ENCODE results near the gene RANBP2. TPM values are rescaled to one million over a fixed set of nuclear protein-coding genes. Genes with fewer than 3 reads are reported as not detected.

Gene RANBP2
- total RNA-seq, 2 experiments from 2014 or later, result 51.1 to 58.9 TPM

DNA sequence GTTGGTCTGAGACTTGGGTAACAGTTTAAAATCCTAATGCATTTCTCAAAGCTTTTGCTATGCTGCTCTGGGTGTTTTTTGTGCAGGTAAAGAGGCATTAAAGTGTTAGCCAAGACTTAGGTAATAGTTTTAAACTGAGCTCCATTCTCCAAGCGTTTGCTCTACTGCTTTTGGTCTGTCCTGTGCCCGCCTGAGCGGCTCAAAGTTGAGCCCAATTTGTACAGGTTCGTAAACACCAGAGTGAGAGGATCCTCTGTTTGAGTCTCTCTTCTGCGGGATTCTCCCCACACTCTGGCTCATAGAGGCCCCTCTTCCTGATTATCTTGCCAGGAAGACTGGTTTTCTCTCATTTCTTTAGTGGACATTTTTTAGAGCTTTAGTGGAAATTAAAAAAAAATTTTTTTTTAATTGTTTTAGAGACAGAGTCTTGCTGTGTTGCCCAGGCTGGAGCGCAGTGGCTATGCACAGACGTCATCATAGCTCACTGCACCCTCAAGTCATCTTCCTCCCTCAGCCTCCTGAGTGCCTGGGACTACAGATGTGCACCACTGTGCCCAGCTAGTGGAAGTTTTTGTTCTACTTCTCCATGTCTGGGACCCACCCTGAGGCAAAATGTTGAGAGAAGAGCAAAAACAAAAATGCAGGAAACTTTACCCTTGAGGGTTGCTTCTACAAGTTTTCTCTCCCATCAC lies 83.9 kb downstream of the RANBP2 start:
- Mint-ChIP-seq H3K4me3 (no peak overlapping the region), H3K36me3 (ENCODE audit: low read depth) (peaks cover 43% of the 10 kb centered on the region), H3K4me1 (no peaks in the 10 kb centered on the region), H3K27me3 (no peaks in the 10 kb centered on the region), H3K27ac (no peak overlapping the region), H3K9me3 (peaks cover 3% of the 10 kb centered on the region)
- ChIA-PET CTCF (no interaction called here), POLR2A (no interaction called here)
- no peak for DNase-seq

DNA sequence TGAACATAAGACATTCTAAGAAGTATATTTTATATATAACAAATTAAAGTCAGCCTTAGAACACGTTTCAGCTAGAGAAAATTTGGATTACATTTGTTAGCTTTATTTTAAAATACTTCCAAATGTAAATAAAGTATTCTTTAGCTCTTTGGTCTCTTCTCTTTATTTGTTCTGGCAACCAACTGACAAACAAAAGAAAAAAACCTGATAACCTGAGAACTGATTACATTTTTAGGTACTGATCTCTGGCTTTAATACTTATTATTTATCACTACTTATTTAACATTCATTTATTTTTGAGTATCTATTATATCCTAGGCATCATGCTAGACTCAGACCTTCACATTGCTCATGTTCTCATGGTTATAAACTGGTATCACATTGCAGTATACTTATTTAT lies 85.8 kb downstream of the RANBP2 start:
- no peak for DNase-seq
- Mint-ChIP-seq H3K36me3 (ENCODE audit: low read depth) (peaks cover 48% of the 10 kb centered on the region), H3K27ac (no peak overlapping the region), H3K4me3 (no peak overlapping the region), H3K27me3 (no peaks in the 10 kb centered on the region), H3K9me3 (peaks cover 19% of the 10 kb centered on the region), H3K4me1 (no peaks in the 10 kb centered on the region)
- POLR2A ChIA-PET, result no interaction called here
- CTCF ChIA-PET, result no interaction called here

DNA sequence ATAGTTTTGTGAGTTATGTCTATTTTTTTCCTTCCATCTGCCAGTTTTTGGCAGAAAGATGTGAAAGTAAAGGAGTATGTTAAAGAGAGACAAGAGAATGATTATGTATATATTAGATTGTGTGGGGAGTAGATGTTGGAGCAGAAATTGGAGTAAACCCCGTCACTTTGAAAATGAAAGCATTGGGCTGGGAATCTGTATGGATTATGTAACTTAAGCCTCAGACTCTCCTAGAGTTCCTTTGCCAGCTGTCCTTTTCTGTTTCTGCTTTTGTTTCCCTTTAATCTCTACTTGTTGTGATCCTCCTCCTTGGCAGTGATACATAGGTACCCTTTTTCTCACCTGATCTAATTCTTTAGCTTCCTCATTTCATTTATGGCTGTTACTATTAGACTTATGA lies 86.5 kb downstream of the RANBP2 start:
- ChIA-PET POLR2A (no interaction called here), CTCF (no interaction called here)
- H3K27me3 Mint-ChIP-seq, result no peaks in the 10 kb centered on the region
- peaks cover 55% of the 10 kb centered on the region for H3K36me3 Mint-ChIP-seq (ENCODE audit: low read depth)
- no peak for DNase-seq
- no peak overlapping the region for H3K4me3 Mint-ChIP-seq
- peaks cover 26% of the 10 kb centered on the region for H3K9me3 Mint-ChIP-seq
- H3K27ac Mint-ChIP-seq, result no peak overlapping the region
- no peaks in the 10 kb centered on the region for H3K4me1 Mint-ChIP-seq

DNA sequence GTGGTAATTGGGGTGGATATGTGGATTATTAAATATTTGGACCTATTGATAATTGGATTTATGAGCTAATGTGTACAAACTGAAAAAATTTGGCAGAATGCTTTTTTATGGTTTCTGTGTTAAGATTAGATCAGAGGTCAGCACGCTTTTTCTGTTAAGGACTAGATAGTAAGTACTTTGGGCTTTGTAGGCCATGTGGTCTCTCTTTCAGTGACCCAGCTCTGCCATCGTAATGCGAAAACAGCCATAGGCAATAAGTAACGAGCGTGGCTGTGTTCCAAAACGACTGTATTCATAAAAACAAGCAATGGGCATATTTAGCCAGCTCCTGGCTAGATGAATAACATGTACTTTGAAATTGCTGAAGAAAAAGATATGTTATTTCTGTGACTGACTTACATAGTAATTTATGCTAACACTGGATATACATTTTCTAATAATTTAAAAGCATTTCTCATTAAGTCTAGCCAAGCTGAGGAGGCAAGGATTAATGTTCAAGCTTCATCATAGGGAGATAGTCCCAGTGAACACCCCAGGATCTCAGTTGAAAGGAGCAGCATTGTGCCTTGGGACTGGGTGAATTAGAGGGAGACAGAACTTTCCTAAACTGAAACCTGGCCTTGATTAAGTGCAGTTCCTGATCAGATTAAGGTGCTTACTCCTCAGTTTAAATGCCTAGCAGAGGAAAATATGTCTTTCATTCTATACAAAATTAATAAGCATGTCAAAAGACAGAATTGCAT lies 87.3 kb downstream of the RANBP2 start:
- no peaks in the 10 kb centered on the region for H3K4me1 Mint-ChIP-seq
- H3K27me3 Mint-ChIP-seq, result no peaks in the 10 kb centered on the region
- peaks cover 58% of the 10 kb centered on the region for H3K36me3 Mint-ChIP-seq (ENCODE audit: low read depth)
- no peak for DNase-seq
- H3K4me3 Mint-ChIP-seq, result no peak overlapping the region
- ChIA-PET CTCF (no interaction called here), POLR2A (no interaction called here)
- peaks cover 27% of the 10 kb centered on the region for H3K9me3 Mint-ChIP-seq
- H3K27ac Mint-ChIP-seq, result no peak overlapping the region

DNA sequence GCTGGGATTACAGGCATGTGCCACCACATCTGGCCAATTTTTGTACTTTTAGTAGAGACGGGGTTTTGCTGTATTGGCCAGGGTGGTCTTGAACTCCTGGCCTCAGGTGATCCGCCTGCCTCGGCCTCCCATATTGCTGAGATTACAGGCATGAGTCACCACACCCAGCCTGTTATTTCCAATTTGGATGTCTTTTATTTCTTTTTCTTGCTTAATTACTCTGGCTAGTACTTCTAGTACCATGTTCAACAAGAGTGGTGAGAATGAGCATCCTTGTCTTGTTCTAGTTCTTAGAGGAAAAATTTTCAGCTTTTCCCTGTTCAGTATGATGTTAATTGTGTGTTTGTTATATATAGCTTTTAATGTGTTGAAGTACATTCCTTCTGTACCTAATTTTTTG lies 90.7 kb downstream of the RANBP2 start:
- Mint-ChIP-seq H3K4me1 (no peaks in the 10 kb centered on the region), H3K9me3 (peaks cover 27% of the 10 kb centered on the region), H3K27ac (no peak overlapping the region), H3K27me3 (no peaks in the 10 kb centered on the region), H3K4me3 (no peak overlapping the region), H3K36me3 (ENCODE audit: low read depth) (peaks cover 57% of the 10 kb centered on the region)
- no peak for DNase-seq
- CTCF ChIA-PET, result no interaction called here
- POLR2A ChIA-PET, result no interaction called here

DNA sequence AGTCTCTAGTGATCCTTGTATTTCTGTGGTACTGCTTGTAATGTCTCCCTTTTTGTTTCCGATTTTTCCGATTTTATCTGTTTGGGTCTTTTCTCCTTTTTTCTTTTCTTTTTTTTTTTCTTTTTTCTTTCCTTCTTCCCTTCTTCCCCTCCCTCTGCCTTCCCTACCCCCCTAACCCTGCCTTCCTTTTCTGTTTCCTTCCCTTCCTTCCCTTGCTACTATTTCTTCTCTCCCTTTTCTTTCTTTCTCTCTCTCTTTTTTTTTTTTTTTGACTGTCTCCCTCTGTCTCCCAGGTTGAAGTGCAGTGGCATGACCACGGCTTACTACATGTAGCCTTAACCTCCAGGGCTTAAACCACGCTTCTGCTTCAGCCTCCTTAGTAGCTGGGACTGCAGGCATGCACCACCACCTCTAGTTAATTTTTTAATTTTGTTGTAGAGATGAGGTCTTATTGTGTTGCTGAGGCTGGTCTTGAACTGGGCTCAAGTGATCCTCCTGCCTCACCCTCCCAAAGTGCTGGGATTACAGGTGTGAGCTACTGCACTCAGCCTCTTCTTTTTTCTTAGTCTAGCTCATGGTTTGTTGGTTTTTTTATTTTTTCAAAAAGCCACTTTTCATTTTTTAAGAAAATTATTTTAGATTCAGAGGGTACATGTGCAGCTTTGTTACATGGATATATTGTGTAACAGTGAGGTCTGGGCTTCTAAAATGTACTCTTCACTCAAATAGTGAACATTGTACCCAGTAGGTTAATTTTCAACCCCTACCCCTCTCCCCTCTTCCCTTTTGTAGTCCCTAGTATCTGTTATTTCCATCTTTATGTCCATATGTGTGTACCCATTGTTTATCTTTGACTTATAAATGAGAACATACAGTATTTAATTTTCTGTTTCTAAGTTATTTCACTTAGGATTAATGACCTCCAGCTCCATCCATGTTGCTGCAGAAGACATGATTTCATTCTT lies 92.0 kb downstream of the RANBP2 start:
- Mint-ChIP-seq H3K9me3 (peaks cover 27% of the 10 kb centered on the region), H3K4me3 (no peak overlapping the region), H3K4me1 (no peaks in the 10 kb centered on the region), H3K36me3 (ENCODE audit: low read depth) (peaks cover 58% of the 10 kb centered on the region), H3K27me3 (no peaks in the 10 kb centered on the region), H3K27ac (no peak overlapping the region)
- ChIA-PET CTCF (no interaction called here), POLR2A (no interaction called here)
- no peak for DNase-seq

DNA sequence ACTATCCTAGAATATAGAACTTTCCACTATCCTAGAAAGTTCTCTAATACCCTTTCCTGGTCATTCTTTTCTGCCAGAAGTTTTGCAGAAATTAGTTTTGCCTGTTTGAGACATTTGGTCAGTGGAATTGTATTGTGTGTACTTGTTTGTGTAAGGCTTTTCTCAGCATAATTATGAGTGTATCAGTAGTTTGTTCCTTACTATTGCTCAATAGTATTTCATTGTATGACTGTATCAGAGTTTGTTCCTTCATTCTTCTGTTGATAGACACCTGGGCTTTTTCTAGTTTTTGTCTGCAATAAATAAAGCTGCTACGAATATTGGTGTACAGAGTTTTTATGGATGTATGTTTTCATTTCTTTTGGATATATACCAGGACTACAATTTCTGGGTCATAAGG lies 94.5 kb downstream of the RANBP2 start:
- no peak overlapping the region for H3K4me3 Mint-ChIP-seq
- H3K27ac Mint-ChIP-seq, result no peak overlapping the region
- POLR2A ChIA-PET, result no interaction called here

DNA sequence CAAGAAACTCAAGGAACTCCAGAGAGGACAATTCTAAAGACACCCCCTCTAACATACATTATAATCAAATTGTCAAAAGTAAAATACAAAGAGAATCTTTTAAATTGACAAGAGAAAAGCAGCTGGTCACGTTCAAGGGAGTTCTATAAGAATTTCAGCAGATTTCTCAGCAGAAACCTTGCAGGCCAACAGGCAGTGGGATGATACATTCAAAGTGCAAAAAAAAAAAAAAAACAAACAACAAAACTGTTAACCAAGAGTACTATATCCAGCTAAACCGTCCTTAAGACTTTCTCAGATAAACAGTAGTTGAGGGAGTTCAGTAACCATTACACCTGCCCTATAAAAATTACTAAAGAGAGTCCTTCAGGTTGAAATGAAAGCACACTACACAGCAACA lies 101.2 kb downstream of the RANBP2 start:
- no peak for DNase-seq
- CTCF ChIA-PET, result no interaction called here
- Mint-ChIP-seq H3K27ac (no peak overlapping the region), H3K4me1 (no peaks in the 10 kb centered on the region), H3K27me3 (no peaks in the 10 kb centered on the region), H3K36me3 (ENCODE audit: low read depth) (peaks cover 52% of the 10 kb centered on the region), H3K4me3 (no peak overlapping the region), H3K9me3 (peaks cover 5% of the 10 kb centered on the region)
- POLR2A ChIA-PET, result no interaction called here

More for the DNA sequence above, 94.5 kb downstream of the RANBP2 start:
- CTCF ChIA-PET, result no interaction called here
- Mint-ChIP-seq H3K4me1 (no peaks in the 10 kb centered on the region), H3K36me3 (ENCODE audit: low read depth) (peaks cover 55% of the 10 kb centered on the region), H3K27me3 (no peaks in the 10 kb centered on the region), H3K9me3 (peaks cover 20% of the 10 kb centered on the region)
- DNase-seq, result no peak

DNA sequence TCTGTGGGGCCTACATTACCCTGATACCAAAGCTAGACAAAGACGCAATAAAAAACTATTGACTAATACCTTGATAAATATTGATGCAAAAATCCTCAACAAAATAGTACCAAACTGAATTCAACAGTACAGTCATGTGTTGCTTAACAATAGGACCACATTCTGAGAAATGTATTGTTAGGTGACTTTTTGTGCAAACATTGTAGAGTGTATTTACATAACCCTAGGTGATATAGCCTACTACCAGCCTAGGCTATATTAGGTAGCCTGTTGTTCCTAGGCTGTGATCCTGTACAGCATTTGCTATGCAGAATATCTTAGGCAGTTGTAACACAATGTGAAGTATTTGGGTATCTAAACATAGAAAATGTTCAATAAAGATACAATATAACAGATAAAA lies 104.0 kb downstream of the RANBP2 start:
- no peaks in the 10 kb centered on the region for H3K4me1 Mint-ChIP-seq
- no peak overlapping the region for H3K27ac Mint-ChIP-seq
- CTCF ChIA-PET, result no interaction called here
- no peaks in the 10 kb centered on the region for H3K27me3 Mint-ChIP-seq
- H3K36me3 Mint-ChIP-seq (ENCODE audit: low read depth), result peaks cover 33% of the 10 kb centered on the region
- peaks cover 5% of the 10 kb centered on the region for H3K9me3 Mint-ChIP-seq
- no peak for DNase-seq
- POLR2A ChIA-PET, result no interaction called here
- no peak overlapping the region for H3K4me3 Mint-ChIP-seq

DNA sequence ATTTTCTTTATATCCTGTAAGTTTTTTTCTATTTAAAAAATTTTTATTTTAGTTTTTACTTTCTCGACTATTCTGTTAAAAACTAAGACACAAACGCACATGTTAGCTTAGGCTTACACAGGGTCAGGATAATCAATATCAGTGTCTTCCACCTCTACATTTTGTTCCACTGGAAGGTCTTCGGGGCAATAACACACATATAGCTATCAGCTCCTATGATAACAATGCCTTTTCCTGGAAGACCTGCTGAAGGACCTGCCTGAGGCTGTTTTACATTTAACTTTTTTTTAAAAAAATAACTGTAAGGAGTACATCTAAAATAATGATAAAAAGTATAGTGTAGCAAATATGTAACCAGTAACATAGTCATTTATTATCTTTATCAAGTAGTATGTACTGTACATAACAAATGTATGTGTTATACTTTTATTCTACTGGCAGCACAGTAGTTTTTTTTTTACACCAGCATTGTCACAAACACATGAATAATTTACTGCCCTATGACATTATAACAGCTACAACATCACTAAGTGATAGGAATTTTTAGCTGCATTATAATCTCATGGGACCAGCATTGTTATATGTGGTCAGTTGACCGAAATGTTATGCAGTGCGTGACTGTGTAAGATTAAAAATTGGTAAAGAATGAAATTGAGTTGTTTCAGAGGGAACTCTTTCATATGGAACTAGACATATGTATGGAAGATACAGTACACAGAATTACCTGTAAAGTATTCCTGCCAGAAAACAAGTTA lies 105.2 kb downstream of the RANBP2 start:
- Mint-ChIP-seq H3K36me3 (ENCODE audit: low read depth) (peaks cover 25% of the 10 kb centered on the region), H3K4me1 (no peaks in the 10 kb centered on the region), H3K9me3 (peaks cover 5% of the 10 kb centered on the region), H3K27me3 (no peaks in the 10 kb centered on the region), H3K27ac (no peak overlapping the region), H3K4me3 (no peak overlapping the region)
- no peak for DNase-seq
- POLR2A ChIA-PET, result no interaction called here
- CTCF ChIA-PET, result no interaction called here

DNA sequence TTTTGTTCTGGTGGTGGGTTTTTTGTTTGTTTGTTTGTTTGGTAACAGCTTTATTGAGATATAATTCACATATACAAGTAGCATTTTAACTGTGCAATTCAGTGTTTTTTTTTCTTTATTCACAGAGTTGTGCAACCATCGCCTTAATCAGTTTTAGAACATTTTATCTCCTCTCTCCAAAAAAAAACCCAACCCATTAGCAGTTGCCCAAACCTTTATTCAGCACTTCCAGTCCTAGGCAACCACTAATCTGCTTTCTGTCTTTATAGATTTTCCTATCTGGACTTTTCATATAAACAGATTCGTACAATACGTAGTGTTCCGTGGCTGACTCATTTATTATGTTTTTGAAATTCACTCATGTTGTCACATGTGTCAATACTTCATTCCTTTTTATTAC lies 106.0 kb downstream of the RANBP2 start:
- H3K27ac Mint-ChIP-seq, result no peak overlapping the region
- POLR2A ChIA-PET, result no interaction called here
- H3K4me1 Mint-ChIP-seq, result no peaks in the 10 kb centered on the region
- peaks cover 18% of the 10 kb centered on the region for H3K36me3 Mint-ChIP-seq (ENCODE audit: low read depth)
- H3K9me3 Mint-ChIP-seq, result peaks cover 3% of the 10 kb centered on the region
- no peak overlapping the region for H3K4me3 Mint-ChIP-seq
- H3K27me3 Mint-ChIP-seq, result no peaks in the 10 kb centered on the region
- CTCF ChIA-PET, result no interaction called here
- DNase-seq, result no peak

DNA sequence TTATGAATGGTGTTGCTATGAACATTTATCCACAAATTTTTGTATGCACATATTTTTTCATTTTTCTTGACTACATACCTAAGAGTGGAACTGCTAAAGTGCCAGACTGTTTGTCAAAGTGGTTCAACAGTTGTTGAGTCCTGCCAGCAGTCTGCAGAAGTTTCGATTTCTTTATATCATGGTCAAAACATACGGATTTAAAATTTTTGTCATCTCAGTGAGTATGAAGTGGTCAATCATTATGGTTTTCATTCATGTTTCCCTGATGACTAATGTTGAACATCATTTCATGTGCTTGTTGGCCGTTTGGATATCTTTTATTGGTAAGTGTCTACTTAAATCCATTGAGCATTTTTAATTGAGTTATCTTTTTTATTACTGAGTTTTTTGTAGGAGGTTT lies 106.5 kb downstream of the RANBP2 start:
- Mint-ChIP-seq H3K27me3 (no peaks in the 10 kb centered on the region), H3K36me3 (ENCODE audit: low read depth) (peaks cover 15% of the 10 kb centered on the region), H3K4me3 (no peak overlapping the region), H3K4me1 (no peaks in the 10 kb centered on the region), H3K27ac (no peak overlapping the region), H3K9me3 (no peaks in the 10 kb centered on the region)
- POLR2A ChIA-PET, result no interaction called here
- CTCF ChIA-PET, result no interaction called here
- DNase-seq, result no peak
